ENCODE results near the gene MAPKBP1. TPM values are rescaled to one million over a fixed set of nuclear protein-coding genes. Genes with fewer than 3 reads are reported as not detected.

MAPKBP1 gene
- total and polyA plus RNA-seq, 11 donors, result 6.3 to 20.5 (median 14.8) TPM

DNA sequence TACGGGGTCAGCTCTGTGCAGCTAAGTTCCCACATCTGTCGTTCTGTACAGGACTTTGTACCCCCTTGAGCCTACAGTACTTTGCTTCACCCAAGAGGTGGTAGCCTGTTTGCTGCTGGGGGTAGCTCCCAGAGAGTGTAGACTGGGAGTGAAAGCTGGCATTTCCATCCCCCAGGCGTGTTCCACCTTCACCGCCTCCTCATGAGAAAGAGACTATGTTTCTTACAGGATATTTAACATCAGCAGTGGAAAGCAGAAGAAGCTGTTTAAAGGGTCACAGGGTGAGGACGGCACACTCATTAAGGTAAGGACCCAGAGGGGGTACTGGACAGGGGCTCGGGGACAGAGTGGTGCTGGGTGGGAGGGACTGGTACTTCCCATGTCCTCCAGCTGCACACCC lies 43.5 kb downstream of the MAPKBP1 start:
- Histone ChIP-seq H3K4me1 (no peaks in the 10 kb centered on the region), H3K36me3 (peaks cover 0 to 97% (median 85%) of the 10 kb centered on the region in 9 donors)
- intact Hi-C loops (cut with DNase I), result loop anchor here in 6 of 10 donors (10.0 kb wide), 3 partner anchors 213 to 343 kb away; partner anchors contain the start of gene TYRO3 (in 3 of the 6)

DNA sequence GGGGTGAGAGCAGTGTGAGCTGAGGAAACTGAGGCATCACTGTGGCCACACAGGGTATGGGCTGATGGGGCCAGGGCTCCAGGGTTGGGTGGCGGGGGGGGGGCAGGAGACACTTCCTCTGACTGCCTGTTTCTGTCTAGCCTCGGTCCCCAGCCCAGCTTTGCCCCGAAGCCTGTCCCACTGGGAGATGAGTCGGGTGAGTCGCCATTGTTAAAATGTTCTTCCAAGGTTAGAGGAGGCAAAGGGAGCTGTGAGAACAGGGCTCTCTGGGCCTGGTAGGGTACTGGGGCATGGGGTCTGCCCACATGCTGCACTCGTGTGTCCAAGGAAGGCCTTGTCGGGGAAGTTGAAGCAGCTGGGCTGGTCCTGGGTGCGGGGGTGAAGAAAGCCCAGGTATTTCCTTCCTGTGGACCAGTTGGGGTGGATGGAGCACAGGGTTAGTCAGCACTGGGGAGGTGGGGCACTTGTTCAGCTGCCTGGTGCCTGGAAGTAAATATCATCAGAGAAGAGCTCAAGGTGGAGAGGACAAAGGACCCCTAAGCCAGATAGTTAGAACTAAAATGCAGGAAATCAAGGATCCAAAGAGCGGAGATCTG lies 45.3 kb downstream of the MAPKBP1 start:
- WGBS, 4 donors, result 89 to 93% (median 90%) methylated on average over 9 of the region's 9 CpGs
- Histone ChIP-seq H3K27me3 (no peaks in the 10 kb centered on the region), H3K4me3 (no peak overlapping the region), H3K4me1 (no peaks in the 10 kb centered on the region), H3K36me3 (peaks cover 0 to 98% (median 83%) of the 10 kb centered on the region in 9 donors), H3K9me3 (no peaks in the 10 kb centered on the region), H3K27ac (no peak overlapping the region)
- intact Hi-C loops (cut with DNase I), result loop anchor here in 6 of 10 donors (5.0 to 10.0 kb wide), 5 partner anchors 78 to 345 kb away; partner anchors contain the start of genes TYRO3 (in 3 of the 6) and EHD4 (in 1 of the 6)
- ATAC-seq (no peak), DNase-seq (no peak)
- TF ChIP-seq CTCF (IDR thresholded peaks at IDR 0.05) (no peak), POLR2A (IDR thresholded peaks at IDR 0.05) (no peak)

More for the DNA sequence above, 43.5 kb downstream of the MAPKBP1 start:
- WGBS, 4 donors, result 86 to 98% (median 96%) methylated on average over 5 to 6 of the region's 6 CpGs
- ATAC-seq (no peak), DNase-seq (no peak)
- Histone ChIP-seq H3K27me3 (no peaks in the 10 kb centered on the region), H3K4me3 (no peak overlapping the region), H3K27ac (no peak overlapping the region), H3K9me3 (no peaks in the 10 kb centered on the region)
- TF ChIP-seq CTCF (IDR thresholded peaks at IDR 0.05) (no peak), POLR2A (IDR thresholded peaks at IDR 0.05) (no peak)

DNA sequence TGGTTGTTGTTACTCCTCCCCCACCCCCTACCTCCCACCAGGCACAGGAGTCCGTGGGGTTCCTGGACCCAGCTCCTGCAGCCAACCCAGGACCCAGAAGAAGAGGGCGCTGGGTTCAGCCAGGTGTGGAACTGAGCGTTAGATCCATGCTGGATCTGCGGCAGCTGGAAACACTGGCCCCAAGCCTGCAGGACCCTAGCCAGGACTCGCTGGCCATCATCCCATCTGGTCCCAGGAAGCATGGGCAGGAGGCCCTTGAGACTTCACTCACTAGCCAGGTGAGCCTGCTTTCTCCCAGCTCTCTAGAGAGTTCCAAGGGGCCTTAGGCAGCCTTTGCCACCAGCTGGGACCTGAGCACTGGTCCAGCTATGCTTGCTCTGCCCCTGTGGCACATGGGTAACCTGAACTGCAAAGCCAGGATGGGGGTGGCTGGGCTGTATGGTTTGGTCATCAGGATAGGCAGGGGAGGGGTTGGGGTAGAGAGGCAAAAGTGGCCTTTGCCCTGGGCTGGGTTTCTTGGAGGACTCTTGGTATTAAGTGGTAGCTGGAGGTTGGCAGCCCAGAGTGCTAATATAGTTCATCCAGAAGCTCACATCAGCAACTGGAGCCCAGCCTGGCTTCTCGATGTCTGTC lies 46.6 kb downstream of the MAPKBP1 start:
- intact Hi-C loops (cut with DNase I), result loop anchor here in 2 of 10 donors (5.0 to 10.0 kb wide), 2 partner anchors 76 to 154 kb away; partner anchors contain the start of gene EHD4 (in 1 of the 2)
- no peak for ATAC-seq
- TF ChIP-seq CTCF (IDR thresholded peaks at IDR 0.05), result no peak
- TF ChIP-seq POLR2A (IDR thresholded peaks at IDR 0.05), result no peak
- H3K27ac ChIP-seq, result no peak overlapping the region
- no peaks in the 10 kb centered on the region for H3K27me3 ChIP-seq
- peaks cover 0 to 88% (median 72%) of the 10 kb centered on the region in 9 donors for H3K36me3 ChIP-seq
- H3K9me3 ChIP-seq, result no peaks in the 10 kb centered on the region
- DNase-seq, result no peak
- no peak overlapping the region for H3K4me3 ChIP-seq
- WGBS, 4 donors, result 84 to 88% (median 85%) methylated on average over 5 to 6 of the region's 6 CpGs
- no peaks in the 10 kb centered on the region for H3K4me1 ChIP-seq

- H3K9me3 ChIP-seq, result no peaks in the 10 kb centered on the region
- no peak overlapping the region for H3K4me3 ChIP-seq
- no peaks in the 10 kb centered on the region for H3K4me1 ChIP-seq
- ATAC-seq (no peak), DNase-seq (no peak)
- 75 to 93% (median 86%) methylated on average over 3 to 4 of the region's 4 CpGs for WGBS, 4 donors
- H3K36me3 ChIP-seq, result peaks cover 0 to 79% (median 63%) of the 10 kb centered on the region in 9 donors
- intact Hi-C loops (cut with DNase I), result loop anchor here in 2 of 10 donors (5.0 to 10.0 kb wide), 2 partner anchors 75 to 153 kb away; partner anchors contain the start of gene EHD4 (in 1 of the 2)
- H3K27ac ChIP-seq, result no peak overlapping the region
- no peaks in the 10 kb centered on the region for H3K27me3 ChIP-seq
- TF ChIP-seq CTCF (IDR thresholded peaks at IDR 0.05), result no peak
- TF ChIP-seq POLR2A (IDR thresholded peaks at IDR 0.05), result no peak
Measured at GRCh38 chr15:41821831-41822230, 47.5 kb downstream of the MAPKBP1 start.

All from heart left ventricle (tissue), 16 donors.